GM13977 (cell line): ENCODE results near the gene NEUROD2.

ENCODE experiments used
- DNase-seq: peaks from one replicate; pipeline ENCODE4 v3.0.0; 2012; ENCODE audit warnings: low spot score
- in situ Hi-C: fragments of 300-500 bp; cut with MboI; formaldehyde crosslinking; loops from one replicate; pipeline ENCODE4 v1.12.0; 2022; ENCODE audit warnings: low sequenced_read_pairs, low pct_unique_long_range_greater_than_20kb, mixed read lengths, inconsistent platforms; ENCODE audit not compliant: unreplicated experiment
- TF ChIP-seq, protein P1 (sequence below): IDR thresholded peaks from 2 replicates; pipeline ENCODE4 v1.5.1; 2012; ENCODE audit warnings: mild to moderate bottlenecking, control low read depth; ENCODE audit not compliant: insufficient read depth; ENCODE audit errors: extremely low read depth, missing control alignments

The NEUROD2 gene

DNA sequence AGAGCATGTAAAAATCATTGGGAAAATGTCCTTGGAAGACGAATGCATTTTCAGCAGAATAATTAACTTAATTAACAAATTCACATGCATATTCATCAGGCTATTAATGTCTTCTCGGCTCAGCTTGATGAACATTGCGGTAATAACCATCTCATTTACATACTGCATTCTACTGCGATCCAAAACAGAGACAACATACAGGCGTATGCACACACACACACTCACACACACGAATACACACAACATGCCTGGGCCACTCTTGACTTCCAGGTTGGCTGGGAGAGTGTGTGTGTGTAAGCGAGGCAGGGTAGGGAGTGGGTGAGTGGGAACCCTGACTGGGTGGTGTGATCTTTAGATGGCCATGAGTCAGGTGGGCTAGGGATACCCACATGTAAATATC lies 44.7 kb downstream of the NEUROD2 start:
- in situ Hi-C loops: no loop called here
- no peak for DNase-seq
- TF ChIP-seq, protein P1, sequence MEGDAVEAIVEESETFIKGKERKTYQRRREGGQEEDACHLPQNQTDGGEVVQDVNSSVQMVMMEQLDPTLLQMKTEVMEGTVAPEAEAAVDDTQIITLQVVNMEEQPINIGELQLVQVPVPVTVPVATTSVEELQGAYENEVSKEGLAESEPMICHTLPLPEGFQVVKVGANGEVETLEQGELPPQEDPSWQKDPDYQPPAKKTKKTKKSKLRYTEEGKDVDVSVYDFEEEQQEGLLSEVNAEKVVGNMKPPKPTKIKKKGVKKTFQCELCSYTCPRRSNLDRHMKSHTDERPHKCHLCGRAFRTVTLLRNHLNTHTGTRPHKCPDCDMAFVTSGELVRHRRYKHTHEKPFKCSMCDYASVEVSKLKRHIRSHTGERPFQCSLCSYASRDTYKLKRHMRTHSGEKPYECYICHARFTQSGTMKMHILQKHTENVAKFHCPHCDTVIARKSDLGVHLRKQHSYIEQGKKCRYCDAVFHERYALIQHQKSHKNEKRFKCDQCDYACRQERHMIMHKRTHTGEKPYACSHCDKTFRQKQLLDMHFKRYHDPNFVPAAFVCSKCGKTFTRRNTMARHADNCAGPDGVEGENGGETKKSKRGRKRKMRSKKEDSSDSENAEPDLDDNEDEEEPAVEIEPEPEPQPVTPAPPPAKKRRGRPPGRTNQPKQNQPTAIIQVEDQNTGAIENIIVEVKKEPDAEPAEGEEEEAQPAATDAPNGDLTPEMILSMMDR: no peak

GRCh38 chr17:39562395-39562794 lies 45.3 kb downstream of the NEUROD2 start:
- in situ Hi-C loops: no loop called here
- DNase-seq: no peak
- TF ChIP-seq, protein P1: no peak

DNA sequence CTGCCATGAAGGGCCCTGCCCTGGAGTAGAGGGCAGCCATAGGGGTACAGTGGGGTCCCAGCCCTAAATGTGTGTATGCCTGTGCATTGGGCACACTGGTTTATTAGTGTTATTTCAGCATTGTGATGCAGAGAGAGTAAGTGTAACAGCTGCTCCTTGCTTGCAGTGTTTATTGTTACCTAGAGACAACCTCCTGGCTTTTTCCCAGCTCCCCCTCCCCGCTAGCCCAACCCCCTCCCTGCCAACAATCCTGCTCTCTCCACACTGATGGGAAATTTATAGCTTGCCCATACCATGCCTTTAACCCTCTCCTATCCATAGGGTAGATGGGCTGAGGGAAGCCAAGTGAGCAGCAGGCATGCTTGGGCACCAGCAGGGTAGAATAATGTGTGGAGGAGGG lies 51.3 kb downstream of the NEUROD2 start:
- in situ Hi-C loops: no loop called here
- DNase-seq: no peak
- TF ChIP-seq, protein P1: no peak

GRCh38 chr17:39555368-39555767 lies 52.4 kb downstream of the NEUROD2 start:
- TF ChIP-seq, protein P1: no peak
- in situ Hi-C loops: no loop called here
- no peak for DNase-seq
